Caco-2 (cell line): ENCODE data around the gene SORBS1. TPM values are rescaled to one million over a fixed set of nuclear protein-coding genes. Genes with fewer than 3 reads are reported as not detected.

ENCODE experiments used
- BruUV-seq: library from RNA; stranded (reverse); fragments of 400-500 nt; replicated peaks from 2 replicates; lab custom pipeline; 2021; lab: Mats Ljungman, UMichigan
- CTCF ChIA-PET: fragments of 300-600 bp; sonication (Branson Sonifier 250); formaldehyde crosslinking; loops from one replicate; lab custom pipeline; 2022; ENCODE audit warnings: antibody characterized with exemption; lab: Charles Lee
- POLR2A ChIA-PET: fragments of 300-600 bp; sonication (Branson Sonifier 250); formaldehyde crosslinking; loops from one replicate; lab custom pipeline; 2022; ENCODE audit warnings: antibody characterized with exemption; lab: Charles Lee
- DNase-seq, 2 experiments: peaks; one replicate each; pipeline versions ENCODE4 v3.0.0 to v3.0.0-alpha.2; 2020 to 2022
- H3K27me3 ChIP-seq: replicated peaks from 2 replicates; pipeline ENCODE4 v1.6.0; 2011; ENCODE audit warnings: low read length; ENCODE audit not compliant: control insufficient read depth, insufficient read depth
- H3K36me3 ChIP-seq: 2 replicates; pipeline ENCODE4 v1.5.1; 2011; ENCODE audit warnings: low read length; ENCODE audit not compliant: control insufficient read depth, insufficient read depth
- H3K4me1 ChIP-seq: fragments of 250-450 bp; sonication (Bioruptor Pico); 2 replicates; pipeline ENCODE4 v1.5.1; 2020; ENCODE audit warnings: mild to moderate bottlenecking
- H3K4me3 ChIP-seq: 2 replicates; pipeline ENCODE4 v1.5.1; 2011; ENCODE audit warnings: low read depth, mild to moderate bottlenecking, control low read depth, low read length
- H3K9me3 ChIP-seq: fragments of 250-450 bp; sonication (Bioruptor Pico); 2 replicates; pipeline ENCODE4 v1.5.1; 2020; ENCODE audit warnings: mild to moderate bottlenecking, moderate library complexity
- H3K27ac Mint-ChIP-seq: one replicate; pipeline ENCODE4 v1.8.0; 2022; ENCODE audit warnings: mixed read lengths; ENCODE audit not compliant: unreplicated experiment
- H3K27me3 Mint-ChIP-seq: one replicate; pipeline ENCODE4 v1.8.0; 2022; ENCODE audit warnings: mixed read lengths; ENCODE audit not compliant: insufficient read depth, unreplicated experiment
- H3K36me3 Mint-ChIP-seq: one replicate; pipeline ENCODE4 v1.8.0; 2022; ENCODE audit warnings: mild to moderate bottlenecking, mixed read lengths; ENCODE audit not compliant: insufficient read depth, unreplicated experiment
- H3K4me1 Mint-ChIP-seq: one replicate; pipeline ENCODE4 v1.8.0; 2022; ENCODE audit warnings: low read depth, mixed read lengths; ENCODE audit not compliant: unreplicated experiment
- H3K4me3 Mint-ChIP-seq: one replicate; pipeline ENCODE4 v1.8.0; 2022; ENCODE audit warnings: mild to moderate bottlenecking, moderate library complexity, mixed read lengths; ENCODE audit not compliant: unreplicated experiment
- H3K9me3 Mint-ChIP-seq: one replicate; pipeline ENCODE4 v1.8.0; 2022; ENCODE audit warnings: mixed read lengths; ENCODE audit not compliant: unreplicated experiment
- intact Hi-C: fragments of 100-400 bp; cut with micrococcal nuclease; formaldehyde crosslinking; loops from one replicate; pipeline ENCODE4 v1.10.0; 2022; ENCODE audit not compliant: unreplicated experiment
- total RNA-seq: library from RNA; stranded (reverse); gene quantifications from 2 replicates; pipeline ENCODE4 v1.2.3, GENCODE V29; 2022
- TF ChIP-seq, protein P1 (sequence below), 2 experiments: fragments of 200-600 bp in 1 of 2; IDR thresholded peaks; 1 replicate in 1 of 2; 2 replicates in 1 of 2; pipeline versions ENCODE4 v1.5.1 to v1.8.0; 2011 to 2022; ENCODE audit warnings: antibody characterized with exemption in 1 of 2, control low read depth in 1 of 2, inconsistent platforms in 1 of 2, low read depth in 1 of 2, low read length in 1 of 2, mild to moderate bottlenecking in 1 of 2, moderate library complexity in 1 of 2; ENCODE audit not compliant: insufficient read depth in 1 of 2, severe bottlenecking in 1 of 2, unreplicated experiment in 1 of 2

The SORBS1 gene
- total RNA-seq, 1 experiment from 2014 or later, result 39.3 TPM

DNA sequence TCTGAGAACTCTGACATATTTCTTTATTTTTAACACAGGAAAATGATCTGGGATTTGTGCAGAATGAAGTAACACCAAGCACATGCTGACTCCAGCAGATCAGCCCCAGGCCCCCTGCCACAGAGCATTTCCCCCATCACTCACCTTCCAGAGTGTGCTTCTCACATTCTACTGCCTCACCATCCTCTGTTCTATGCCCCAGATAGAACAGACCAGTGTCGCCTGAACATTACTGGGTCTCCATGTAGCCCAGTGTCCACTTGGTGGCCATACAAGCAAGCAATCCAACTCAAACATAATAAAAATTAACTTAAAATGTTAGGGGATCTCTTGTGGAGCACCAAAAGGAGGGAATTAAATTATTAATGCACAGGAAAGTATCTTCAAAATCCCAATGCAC, 58.8 kb downstream of the SORBS1 start:
- Histone ChIP-seq H3K9me3 (no peaks in the 10 kb centered on the region), H3K4me1 (peaks cover 51% of the 10 kb centered on the region), H3K27me3 (no peaks in the 10 kb centered on the region), H3K36me3 (no peaks in the 10 kb centered on the region), H3K4me3 (no peak overlapping the region)
- BruUV-seq, result no TSS peak
- Mint-ChIP-seq H3K27ac (peak overlapping the region; percentile 57), H3K4me3 (no peak overlapping the region), H3K36me3 (peaks cover 6% of the 10 kb centered on the region), H3K9me3 (no peaks in the 10 kb centered on the region), H3K27me3 (no peaks in the 10 kb centered on the region), H3K4me1 (peaks cover 32% of the 10 kb centered on the region)
- no peak for DNase-seq
- TF ChIP-seq, protein P1, sequence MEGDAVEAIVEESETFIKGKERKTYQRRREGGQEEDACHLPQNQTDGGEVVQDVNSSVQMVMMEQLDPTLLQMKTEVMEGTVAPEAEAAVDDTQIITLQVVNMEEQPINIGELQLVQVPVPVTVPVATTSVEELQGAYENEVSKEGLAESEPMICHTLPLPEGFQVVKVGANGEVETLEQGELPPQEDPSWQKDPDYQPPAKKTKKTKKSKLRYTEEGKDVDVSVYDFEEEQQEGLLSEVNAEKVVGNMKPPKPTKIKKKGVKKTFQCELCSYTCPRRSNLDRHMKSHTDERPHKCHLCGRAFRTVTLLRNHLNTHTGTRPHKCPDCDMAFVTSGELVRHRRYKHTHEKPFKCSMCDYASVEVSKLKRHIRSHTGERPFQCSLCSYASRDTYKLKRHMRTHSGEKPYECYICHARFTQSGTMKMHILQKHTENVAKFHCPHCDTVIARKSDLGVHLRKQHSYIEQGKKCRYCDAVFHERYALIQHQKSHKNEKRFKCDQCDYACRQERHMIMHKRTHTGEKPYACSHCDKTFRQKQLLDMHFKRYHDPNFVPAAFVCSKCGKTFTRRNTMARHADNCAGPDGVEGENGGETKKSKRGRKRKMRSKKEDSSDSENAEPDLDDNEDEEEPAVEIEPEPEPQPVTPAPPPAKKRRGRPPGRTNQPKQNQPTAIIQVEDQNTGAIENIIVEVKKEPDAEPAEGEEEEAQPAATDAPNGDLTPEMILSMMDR (IDR thresholded peaks at IDR 0.05; ENCODE audit: insufficient read depth in 1 of 2, low read depth in 1 of 2, low read length in 1 of 2, severe bottlenecking in 1 of 2, unreplicated experiment in 1 of 2), result no peak
- intact Hi-C loops, result no loop called here
- POLR2A ChIA-PET, result no interaction called here
- CTCF ChIA-PET, result interaction anchor here (1.9 kb wide), 1 partner anchor 21 kb away, joined by 5 read pairs; no protein-coding TSS in a partner anchor

DNA sequence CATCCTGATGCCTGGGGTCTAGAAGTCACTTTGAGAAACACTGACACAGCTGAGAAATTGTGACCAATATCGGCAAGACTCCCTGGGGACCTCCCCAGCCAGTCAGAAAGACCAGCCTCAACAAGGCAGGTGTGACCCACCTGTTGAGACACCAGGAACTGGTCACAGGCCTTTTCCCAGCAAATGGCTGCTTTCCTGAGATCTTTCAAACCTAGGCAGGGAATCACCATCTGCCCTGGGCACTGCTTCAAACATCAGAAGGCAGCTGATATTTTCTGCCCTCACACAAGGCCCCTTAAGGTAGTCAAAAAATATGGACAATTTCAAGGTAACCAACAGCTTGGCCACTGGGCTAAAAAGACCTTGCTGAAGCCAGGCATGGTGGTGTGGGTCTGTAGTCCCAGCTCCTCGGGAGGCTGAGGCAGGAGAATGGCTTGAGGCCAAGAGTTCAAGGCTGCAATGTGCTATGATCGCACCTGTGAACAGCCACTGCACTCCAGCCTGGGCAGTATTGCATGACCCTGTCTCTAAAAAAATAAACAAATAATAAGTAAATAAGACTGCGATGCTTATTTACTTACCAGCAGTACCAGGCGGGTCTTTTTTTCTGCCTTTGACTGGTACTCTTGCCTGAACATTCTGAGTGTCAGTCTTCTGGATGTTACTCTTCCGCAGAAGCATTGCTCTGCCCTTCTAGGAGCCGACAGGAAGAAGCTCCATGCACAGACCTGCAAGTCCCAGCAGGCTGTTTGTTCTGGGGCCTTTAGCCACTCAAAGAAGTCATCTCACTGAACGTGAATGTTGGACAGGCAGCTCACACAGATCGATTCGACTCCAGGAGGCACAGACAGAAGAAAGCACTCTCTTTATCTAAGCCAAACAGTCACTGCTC, 59.7 kb downstream of the SORBS1 start:
- TF ChIP-seq, protein P1 (IDR thresholded peaks at IDR 0.05; ENCODE audit: insufficient read depth in 1 of 2, low read depth in 1 of 2, low read length in 1 of 2, severe bottlenecking in 1 of 2, unreplicated experiment in 1 of 2), result no peak
- no peak overlapping the region for H3K4me3 Mint-ChIP-seq
- peaks cover 46% of the 10 kb centered on the region for H3K4me1 ChIP-seq
- BruUV-seq, result no TSS peak
- intact Hi-C loops, result no loop called here
- no peaks in the 10 kb centered on the region for H3K9me3 ChIP-seq
- no peaks in the 10 kb centered on the region for H3K36me3 ChIP-seq
- H3K27ac Mint-ChIP-seq, result no peak overlapping the region
- no peak for DNase-seq
- H3K9me3 Mint-ChIP-seq, result no peaks in the 10 kb centered on the region
- H3K27me3 ChIP-seq, result no peaks in the 10 kb centered on the region
- H3K27me3 Mint-ChIP-seq, result no peaks in the 10 kb centered on the region
- ChIA-PET CTCF (interaction anchor here (1.9 kb wide), 1 partner anchor 20 kb away, joined by 5 read pairs; no protein-coding TSS in a partner anchor), POLR2A (no interaction called here)
- no peak overlapping the region for H3K4me3 ChIP-seq
- peaks cover 8% of the 10 kb centered on the region for H3K36me3 Mint-ChIP-seq
- H3K4me1 Mint-ChIP-seq, result peaks cover 35% of the 10 kb centered on the region

DNA sequence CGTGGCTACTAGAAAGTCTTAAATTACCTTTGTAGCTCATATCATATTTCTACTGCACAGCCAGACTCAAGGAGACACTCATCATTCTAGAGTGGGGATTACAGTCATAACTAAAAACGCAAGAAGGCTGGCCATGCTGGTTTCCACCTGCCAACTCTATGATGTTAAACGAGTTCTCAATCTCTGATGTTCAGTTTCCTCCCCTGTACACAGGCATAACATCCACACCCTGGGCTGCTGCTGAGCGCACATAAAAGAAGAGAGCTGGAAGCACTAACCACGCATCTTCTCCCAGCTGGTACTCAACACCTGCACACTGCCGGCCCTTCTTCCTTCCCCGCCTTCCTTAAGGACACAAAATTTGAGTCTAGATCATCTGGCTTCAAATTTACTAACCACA, 60.5 kb downstream of the SORBS1 start:
- H3K9me3 Mint-ChIP-seq, result no peaks in the 10 kb centered on the region
- H3K27ac Mint-ChIP-seq, result no peak overlapping the region
- BruUV-seq, result no TSS peak
- TF ChIP-seq, protein P1 (IDR thresholded peaks at IDR 0.05; ENCODE audit: insufficient read depth in 1 of 2, low read depth in 1 of 2, low read length in 1 of 2, severe bottlenecking in 1 of 2, unreplicated experiment in 1 of 2), result no peak
- H3K36me3 ChIP-seq, result no peaks in the 10 kb centered on the region
- peaks cover 16% of the 10 kb centered on the region for H3K36me3 Mint-ChIP-seq
- DNase-seq, result no peak
- ChIA-PET CTCF (no interaction called here), POLR2A (no interaction called here)
- peaks cover 35% of the 10 kb centered on the region for H3K4me1 Mint-ChIP-seq
- H3K27me3 Mint-ChIP-seq, result no peaks in the 10 kb centered on the region
- no peaks in the 10 kb centered on the region for H3K9me3 ChIP-seq
- intact Hi-C loops, result no loop called here
- H3K27me3 ChIP-seq, result no peaks in the 10 kb centered on the region
- H3K4me3 Mint-ChIP-seq, result no peak overlapping the region
- no peak overlapping the region for H3K4me3 ChIP-seq
- H3K4me1 ChIP-seq, result peaks cover 46% of the 10 kb centered on the region
